GM12873 (cell line): ENCODE data around the gene MYH13.

Experiments
- TF ChIP-seq, protein P1 (sequence below): IDR thresholded peaks from 2 replicates; pipeline ENCODE4 v1.5.1; 2012; ENCODE audit warnings: low read depth, mild to moderate bottlenecking, moderate library complexity, low read length, control low read depth; ENCODE audit not compliant: insufficient read depth; ENCODE audit errors: missing control alignments

MYH13 gene

GRCh38 chr17:10372906-10373305, at the start of gene MYH13:
Gene MYH13 (minus strand): TSS chr17:10373006. CDS start chr17:10364530, 8,476 bp downstream.
- TF ChIP-seq, protein P1, sequence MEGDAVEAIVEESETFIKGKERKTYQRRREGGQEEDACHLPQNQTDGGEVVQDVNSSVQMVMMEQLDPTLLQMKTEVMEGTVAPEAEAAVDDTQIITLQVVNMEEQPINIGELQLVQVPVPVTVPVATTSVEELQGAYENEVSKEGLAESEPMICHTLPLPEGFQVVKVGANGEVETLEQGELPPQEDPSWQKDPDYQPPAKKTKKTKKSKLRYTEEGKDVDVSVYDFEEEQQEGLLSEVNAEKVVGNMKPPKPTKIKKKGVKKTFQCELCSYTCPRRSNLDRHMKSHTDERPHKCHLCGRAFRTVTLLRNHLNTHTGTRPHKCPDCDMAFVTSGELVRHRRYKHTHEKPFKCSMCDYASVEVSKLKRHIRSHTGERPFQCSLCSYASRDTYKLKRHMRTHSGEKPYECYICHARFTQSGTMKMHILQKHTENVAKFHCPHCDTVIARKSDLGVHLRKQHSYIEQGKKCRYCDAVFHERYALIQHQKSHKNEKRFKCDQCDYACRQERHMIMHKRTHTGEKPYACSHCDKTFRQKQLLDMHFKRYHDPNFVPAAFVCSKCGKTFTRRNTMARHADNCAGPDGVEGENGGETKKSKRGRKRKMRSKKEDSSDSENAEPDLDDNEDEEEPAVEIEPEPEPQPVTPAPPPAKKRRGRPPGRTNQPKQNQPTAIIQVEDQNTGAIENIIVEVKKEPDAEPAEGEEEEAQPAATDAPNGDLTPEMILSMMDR: no peak

DNA sequence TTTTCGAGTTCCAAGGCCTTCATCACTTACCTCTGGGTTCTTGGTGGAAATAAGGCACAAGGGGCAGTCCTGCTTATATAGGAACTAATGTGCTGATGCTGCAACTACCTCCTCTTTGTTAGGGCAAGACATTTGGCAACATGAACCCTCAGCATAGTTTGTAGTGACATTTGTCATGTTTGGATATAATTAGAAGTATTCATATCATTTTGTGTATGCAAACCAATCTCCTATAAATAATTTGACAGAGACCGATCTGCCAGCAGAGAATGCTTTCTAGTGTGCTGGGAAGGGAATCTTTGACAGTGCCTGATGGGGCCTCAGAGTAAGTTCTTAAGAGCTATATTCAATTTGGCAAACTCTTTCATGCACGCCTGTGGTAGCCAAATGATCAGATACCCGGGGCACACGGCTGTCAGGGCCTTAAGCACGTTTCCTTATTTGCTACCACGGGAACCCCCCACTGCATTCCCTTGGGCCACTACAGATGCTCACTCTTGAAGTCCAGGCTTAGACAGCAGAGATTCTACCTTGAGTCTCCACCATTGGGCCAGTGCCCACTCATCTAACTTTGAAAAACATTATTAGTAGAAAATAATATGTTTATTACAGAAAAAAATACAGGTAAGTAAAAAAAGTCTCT, 49.2 kb upstream of the MYH13 start, which contains the start of gene MYH8:
TSS of gene MYH8 (minus strand) at position 51 of the 643 bp plus-strand sequence. CDS start 1,723 bp downstream, outside the sequence.
- TF ChIP-seq, protein P1: no peak

DNA sequence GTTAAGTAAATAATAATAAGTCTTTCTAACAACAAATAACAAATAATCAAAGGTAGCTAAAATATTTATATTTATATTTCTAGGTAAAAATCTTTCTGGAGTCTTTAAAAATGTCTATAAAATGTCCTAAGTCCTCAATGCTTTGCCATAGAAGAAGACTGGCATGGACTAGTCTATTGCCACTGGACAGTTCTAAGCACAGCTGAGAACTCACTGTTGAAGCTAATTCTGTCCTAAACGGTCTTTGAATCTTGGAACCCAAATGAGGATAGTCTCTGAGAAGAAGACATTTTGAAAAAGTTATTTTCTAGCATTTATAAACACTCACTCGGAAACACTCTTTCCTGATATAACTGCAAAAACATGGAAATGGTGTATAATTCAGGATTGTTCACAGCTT, 48.4 kb upstream of the MYH13 start:
- TF ChIP-seq, protein P1: no peak

DNA sequence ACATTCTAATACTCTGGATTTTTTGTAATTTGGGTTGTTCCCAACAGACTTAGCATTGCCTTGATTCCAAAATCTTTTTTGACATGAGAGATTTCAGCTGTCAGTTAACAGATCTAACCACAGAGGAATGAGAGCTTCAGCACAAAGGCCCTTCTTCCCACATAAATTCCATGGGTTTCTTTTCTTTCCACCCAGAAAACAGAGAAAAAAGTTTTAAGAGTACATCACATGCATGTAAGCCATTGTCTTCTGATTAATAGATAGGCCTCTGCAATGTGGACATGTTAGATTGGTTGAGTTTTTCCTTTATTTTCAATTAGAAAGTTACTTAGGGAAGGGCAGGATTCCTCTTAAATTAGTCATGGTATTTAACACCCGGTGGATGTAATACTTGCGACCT, 48.0 kb upstream of the MYH13 start:
- TF ChIP-seq, protein P1: no peak

- TF ChIP-seq, protein P1: no peak
Measured at GRCh38 chr17:10417431-10417830, 44.6 kb upstream of the MYH13 start.

DNA sequence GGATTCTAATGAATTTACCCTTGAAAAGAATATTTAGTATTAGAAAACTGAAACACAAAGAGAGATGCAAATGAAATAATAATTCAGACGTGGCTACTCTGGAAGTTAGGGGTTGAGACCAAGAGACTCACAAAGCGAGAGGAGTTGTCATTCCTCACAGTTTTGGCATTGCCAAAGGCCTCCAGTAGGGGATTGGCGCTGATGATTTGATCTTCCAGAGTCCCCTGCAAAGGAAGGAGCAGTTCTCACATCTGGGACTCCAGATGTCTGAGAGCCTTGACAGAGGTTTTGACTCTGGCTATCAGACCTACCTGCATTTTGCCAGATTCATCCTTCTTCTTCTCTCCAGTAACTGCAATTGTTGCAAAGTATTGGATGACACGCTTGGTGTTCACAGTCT, 42.4 kb upstream of the MYH13 start:
- TF ChIP-seq, protein P1: no peak

DNA sequence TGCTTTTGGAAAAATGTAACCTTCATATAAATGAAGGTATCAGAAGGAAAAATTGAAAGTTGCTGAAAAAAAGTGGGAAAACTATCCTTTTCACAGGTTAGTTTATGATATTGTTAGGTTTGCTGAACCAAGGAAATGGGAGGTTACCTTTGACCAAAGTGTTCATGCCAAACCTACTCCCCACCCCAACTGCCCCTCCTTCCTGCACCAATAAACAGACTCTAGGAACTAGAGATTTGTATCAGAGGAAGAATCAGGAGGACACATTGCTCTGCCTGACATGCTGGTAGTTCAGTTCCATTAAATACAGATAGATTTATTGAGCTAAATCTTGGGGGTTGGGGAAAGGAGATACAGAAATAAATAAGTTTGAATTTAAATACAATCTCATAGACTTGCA, 30.8 kb upstream of the MYH13 start:
- TF ChIP-seq, protein P1: no peak
